Measurements from ENCODE around the gene OPRD1. TPM values are rescaled to one million over a fixed set of nuclear protein-coding genes. Genes with fewer than 3 reads are reported as not detected.

Gene OPRD1
- total RNA-seq, 1 donor: not detected

- H3K4me3 ChIP-seq (ENCODE audit: low read depth, low read length): no peak overlapping the region
- DNase-seq (ENCODE audit: low read depth): peak; percentile 14
Measured at GRCh38 chr1:28860332-28861073, 48.5 kb downstream of the OPRD1 start.

DNA sequence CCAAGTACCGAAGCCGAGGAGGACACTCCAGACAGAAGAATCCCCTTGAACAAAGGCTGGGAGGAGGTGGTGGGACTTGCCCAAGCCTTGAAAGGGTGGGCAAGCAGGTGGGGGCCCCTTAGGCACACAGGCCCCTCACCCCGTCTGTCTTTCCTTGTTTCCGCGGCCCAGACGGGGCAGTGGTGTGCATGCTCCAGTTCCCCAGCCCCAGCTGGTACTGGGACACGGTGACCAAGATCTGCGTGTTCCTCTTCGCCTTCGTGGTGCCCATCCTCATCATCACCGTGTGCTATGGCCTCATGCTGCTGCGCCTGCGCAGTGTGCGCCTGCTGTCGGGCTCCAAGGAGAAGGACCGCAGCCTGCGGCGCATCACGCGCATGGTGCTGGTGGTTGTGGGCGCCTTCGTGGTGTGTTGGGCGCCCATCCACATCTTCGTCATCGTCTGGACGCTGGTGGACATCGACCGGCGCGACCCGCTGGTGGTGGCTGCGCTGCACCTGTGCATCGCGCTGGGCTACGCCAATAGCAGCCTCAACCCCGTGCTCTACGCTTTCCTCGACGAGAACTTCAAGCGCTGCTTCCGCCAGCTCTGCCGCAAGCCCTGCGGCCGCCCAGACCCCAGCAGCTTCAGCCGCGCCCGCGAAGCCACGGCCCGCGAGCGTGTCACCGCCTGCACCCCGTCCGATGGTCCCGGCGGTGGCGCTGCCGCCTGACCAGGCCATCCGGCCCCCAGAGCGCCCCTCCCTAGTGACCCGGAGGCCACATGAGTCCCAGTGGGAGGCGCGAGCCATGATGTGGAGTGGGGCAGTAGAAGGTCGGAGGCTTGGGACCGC is 50.8 kb downstream of the OPRD1 start:
- H3K4me3 ChIP-seq (ENCODE audit: low read depth, low read length): no peak overlapping the region
- TF ChIP-seq CTCF (IDR thresholded peaks at IDR 0.05; ENCODE audit: insufficient read depth, low read length): no peak
- no peak for DNase-seq (ENCODE audit: low read depth)

More at GRCh38 chr1:28860332-28861073, 48.5 kb downstream of the OPRD1 start:
- no peak for TF ChIP-seq CTCF (IDR thresholded peaks at IDR 0.05; ENCODE audit: insufficient read depth, low read length)

GRCh38 chr1:28864695-28865094 is 52.7 kb downstream of the OPRD1 start:
- no peak for DNase-seq (ENCODE audit: low read depth)
- TF ChIP-seq CTCF (IDR thresholded peaks at IDR 0.05; ENCODE audit: insufficient read depth, low read length): no peak
- H3K4me3 ChIP-seq (ENCODE audit: low read depth, low read length): no peak overlapping the region

GRCh38 chr1:28865997-28866650 is 54.2 kb downstream of the OPRD1 start:
- no peak for DNase-seq (ENCODE audit: low read depth)
- H3K4me3 ChIP-seq (ENCODE audit: low read depth, low read length): no peak overlapping the region
- no peak for TF ChIP-seq CTCF (IDR thresholded peaks at IDR 0.05; ENCODE audit: insufficient read depth, low read length)

DNA sequence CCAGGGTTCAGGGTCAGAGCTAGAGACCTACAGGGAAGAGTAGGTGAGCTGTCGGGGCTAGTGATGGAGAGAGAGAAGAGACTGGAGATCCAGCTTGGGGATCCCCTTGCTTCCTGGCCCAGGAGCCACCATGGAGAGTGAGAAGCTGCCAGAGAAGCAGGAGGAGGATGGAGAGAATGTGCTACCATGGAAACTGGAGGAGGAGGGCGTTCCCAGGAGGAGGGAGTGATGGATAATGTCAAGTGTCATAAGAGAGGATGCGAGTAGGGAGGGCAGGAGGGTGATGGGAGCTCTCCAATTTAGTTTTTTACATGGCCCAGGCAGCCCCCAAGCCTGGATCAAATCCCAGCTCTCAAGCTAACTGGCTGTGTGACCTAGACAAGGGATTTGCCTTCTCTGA is 55.9 kb downstream of the OPRD1 start:
- DNase-seq (ENCODE audit: low read depth): no peak
- TF ChIP-seq CTCF (IDR thresholded peaks at IDR 0.05; ENCODE audit: insufficient read depth, low read length): no peak
- no peak overlapping the region for H3K4me3 ChIP-seq (ENCODE audit: low read depth, low read length)

- DNase-seq (ENCODE audit: low read depth): no peak
- TF ChIP-seq CTCF (IDR thresholded peaks at IDR 0.05; ENCODE audit: insufficient read depth, low read length): no peak
- H3K4me3 ChIP-seq (ENCODE audit: low read depth, low read length): no peak overlapping the region
Measured at GRCh38 chr1:28869952-28870351, 58.0 kb downstream of the OPRD1 start.
